ENCODE data around the gene OR52B2.

- TF ChIP-seq CTCF (IDR thresholded peaks at IDR 0.05) = no peak
- no peak for TF ChIP-seq POLR2AphosphoS5 (IDR thresholded peaks at IDR 0.05; ENCODE audit: low read depth, low read length)
- TF ChIP-seq SIN3A (IDR thresholded peaks at IDR 0.05; ENCODE audit: borderline replicate concordance, insufficient read depth, low read depth, low read length) = no peak
- no peak for TF ChIP-seq TCF7L2 (IDR thresholded peaks at IDR 0.05; ENCODE audit: low read depth, low read length)
Observed at GRCh38 chr11:6129011-6129410, 41.1 kb downstream of the OR52B2 start.

Data from Panc1 (cell line).